ENCODE results near the gene RHBDD1. TPM values are rescaled to one million over a fixed set of nuclear protein-coding genes. Genes with fewer than 3 reads are reported as not detected.

The RHBDD1 gene
- total RNA-seq, 1 donor from 2014 or later = 34.9 TPM

- no peak for DNase-seq (ENCODE audit: extremely low spot score, unreplicated experiment)
- no peaks in the 10 kb centered on the region for H3K9me3 Mint-ChIP-seq
- H3K4me1 Mint-ChIP-seq (ENCODE audit: unreplicated experiment) = peaks cover 15% of the 10 kb centered on the region
- no peaks in the 10 kb centered on the region for H3K27me3 Mint-ChIP-seq
- H3K4me3 Mint-ChIP-seq = no peak overlapping the region
- H3K27ac Mint-ChIP-seq = no peak overlapping the region
- H3K36me3 Mint-ChIP-seq = no peaks in the 10 kb centered on the region
- TF ChIP-seq CTCF (conservative IDR thresholded peaks at IDR 0.05) = no peak
Measured at GRCh38 chr2:227036527-227036926, 200.7 kb downstream of the RHBDD1 start.

DNA sequence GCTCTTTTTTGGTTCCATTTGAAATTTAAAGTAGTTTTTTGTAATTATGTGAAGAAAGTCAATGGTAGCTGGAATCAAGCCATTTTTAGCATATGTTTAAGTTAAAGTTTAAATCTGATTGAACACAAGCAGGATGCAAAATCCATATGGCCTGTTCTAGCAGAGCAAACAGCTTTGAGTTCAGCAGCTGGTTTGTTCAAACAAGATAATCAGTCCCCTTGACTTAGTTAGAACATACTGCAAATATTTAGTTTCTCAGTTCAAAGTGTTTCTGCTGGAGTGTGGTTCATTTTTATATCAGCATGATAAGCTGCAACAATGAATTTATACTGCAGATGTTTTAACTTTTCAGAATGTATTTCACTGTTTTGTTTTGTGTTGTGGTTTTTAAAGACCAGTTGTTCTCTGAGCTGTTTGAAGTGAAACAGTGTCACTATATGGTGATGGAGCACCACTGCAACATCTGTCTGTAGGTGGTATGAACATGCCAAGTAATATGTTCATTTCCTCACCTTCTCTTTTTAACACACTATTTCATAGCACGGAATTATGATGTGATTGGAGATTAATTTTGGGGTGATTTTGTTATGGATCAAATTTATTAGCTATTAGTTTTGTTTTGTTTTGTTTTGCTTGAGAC is 202.8 kb downstream of the RHBDD1 start:
- Mint-ChIP-seq H3K9me3 (no peaks in the 10 kb centered on the region), H3K4me3 (no peak overlapping the region), H3K4me1 (ENCODE audit: unreplicated experiment) (peaks cover 7% of the 10 kb centered on the region), H3K27ac (no peak overlapping the region), H3K36me3 (no peaks in the 10 kb centered on the region), H3K27me3 (no peaks in the 10 kb centered on the region)
- no peak for TF ChIP-seq CTCF (conservative IDR thresholded peaks at IDR 0.05)
- no peak for DNase-seq (ENCODE audit: extremely low spot score, unreplicated experiment)

- Mint-ChIP-seq H3K27ac (no peak overlapping the region), H3K4me1 (ENCODE audit: unreplicated experiment) (no peaks in the 10 kb centered on the region), H3K4me3 (no peak overlapping the region), H3K36me3 (no peaks in the 10 kb centered on the region), H3K9me3 (no peaks in the 10 kb centered on the region), H3K27me3 (no peaks in the 10 kb centered on the region)
- no peak for TF ChIP-seq CTCF (conservative IDR thresholded peaks at IDR 0.05)
- DNase-seq (ENCODE audit: extremely low spot score, unreplicated experiment) = no peak
Measured at GRCh38 chr2:227043981-227044380, 208.1 kb downstream of the RHBDD1 start.

Other genes with a start within 250 kb of the RHBDD1 start
- gene IRS1, start 36.2 kb upstream of the RHBDD1 start, total RNA-seq (ENCODE audit: low replicate concordance) = 16.0 and 25.9 TPM in 2 replicates